Left ventricle myocardium inferior (tissue), 1 donor: ENCODE data around the gene DLG2. TPM values are rescaled to one million over a fixed set of nuclear protein-coding genes. Genes with fewer than 3 reads are reported as not detected.

Experiments used
- DNase-seq: peaks from one replicate; pipeline ENCODE4 v3.0.0-alpha.2; 2020
- H3K27ac ChIP-seq: fragments of 200-600 bp; replicated peaks from 2 replicates; pipeline ENCODE4 v1.8.0; 2021
- H3K27me3 ChIP-seq: fragments of 200-600 bp; 2 replicates; pipeline ENCODE4 v1.8.0; 2021; ENCODE audit warnings: low read depth
- H3K36me3 ChIP-seq: fragments of 200-600 bp; 2 replicates; pipeline ENCODE4 v1.8.0; 2021
- H3K4me1 ChIP-seq: fragments of 200-600 bp; 2 replicates; pipeline ENCODE4 v1.8.0; 2021
- H3K4me3 ChIP-seq: fragments of 200-600 bp; 2 replicates; pipeline ENCODE4 v1.8.0; 2021; ENCODE audit warnings: mild to moderate bottlenecking, moderate library complexity
- H3K9me3 ChIP-seq: fragments of 200-600 bp; replicated peaks from 2 replicates; pipeline ENCODE4 v1.8.0; 2021
- CTCF ChIP-seq: fragments of 200-600 bp; IDR thresholded peaks from 2 replicates; pipeline ENCODE4 v1.8.0; 2021; ENCODE audit warnings: antibody characterized with exemption, mild to moderate bottlenecking, borderline replicate concordance
- intact Hi-C: fragments of 100-400 bp; cut with micrococcal nuclease; formaldehyde crosslinking; loops from one replicate; pipeline ENCODE4 v1.11.0; 2022
- total RNA-seq: library from RNA; stranded (reverse); fragmentation: NEBNext Ultra II Directional; extraction: Animal tissue kit (Norgen Biotek cat#: 25700); gene quantifications from one replicate; pipeline ENCODE4 v1.2.1, GENCODE V29; 2021
- donor health status: DM: no; HTN: yes; CAD: no; lungs with severe emphysema.

DLG2 gene
- total RNA-seq, 1 donor from 2014 or later, result 6.5 TPM

GRCh38 chr11:84103096-84103495, 1524.0 kb downstream of the DLG2 start:
- Histone ChIP-seq H3K27me3 (no peaks in the 10 kb centered on the region), H3K4me1 (no peaks in the 10 kb centered on the region), H3K36me3 (no peaks in the 10 kb centered on the region), H3K4me3 (no peak overlapping the region), H3K9me3 (peaks cover 6% of the 10 kb centered on the region), H3K27ac (no peak overlapping the region)
- TF ChIP-seq CTCF, result no peak
- DNase-seq, result no peak
- intact Hi-C loops, result no loop called here

GRCh38 chr11:84097186-84097585, 1530.0 kb downstream of the DLG2 start:
- Histone ChIP-seq H3K4me3 (no peak overlapping the region), H3K4me1 (no peaks in the 10 kb centered on the region), H3K27me3 (no peaks in the 10 kb centered on the region), H3K9me3 (no peaks in the 10 kb centered on the region), H3K27ac (no peak overlapping the region), H3K36me3 (no peaks in the 10 kb centered on the region)
- no peak for TF ChIP-seq CTCF
- no peak for DNase-seq
- intact Hi-C loops, result no loop called here

GRCh38 chr11:84091212-84091986, 1535.7 kb downstream of the DLG2 start:
- intact Hi-C loops, result no loop called here
- DNase-seq, result no peak
- Histone ChIP-seq H3K9me3 (peaks cover 5% of the 10 kb centered on the region), H3K27me3 (no peaks in the 10 kb centered on the region), H3K4me3 (no peak overlapping the region), H3K27ac (no peak overlapping the region), H3K36me3 (no peaks in the 10 kb centered on the region), H3K4me1 (no peaks in the 10 kb centered on the region)
- TF ChIP-seq CTCF, result no peak

- no peak for DNase-seq
- H3K27me3 ChIP-seq, result no peaks in the 10 kb centered on the region
- intact Hi-C loops, result no loop called here
- H3K36me3 ChIP-seq, result no peaks in the 10 kb centered on the region
- peaks cover 5% of the 10 kb centered on the region for H3K9me3 ChIP-seq
- no peak overlapping the region for H3K27ac ChIP-seq
- TF ChIP-seq CTCF, result no peak
- H3K4me1 ChIP-seq, result no peaks in the 10 kb centered on the region
- no peak overlapping the region for H3K4me3 ChIP-seq
Measured at GRCh38 chr11:84089072-84090057, 1537.8 kb downstream of the DLG2 start.

GRCh38 chr11:84071851-84072250, 1555.3 kb downstream of the DLG2 start:
- Histone ChIP-seq H3K9me3 (no peaks in the 10 kb centered on the region), H3K4me3 (no peak overlapping the region), H3K27me3 (no peaks in the 10 kb centered on the region), H3K27ac (no peak overlapping the region), H3K4me1 (no peaks in the 10 kb centered on the region), H3K36me3 (no peaks in the 10 kb centered on the region)
- intact Hi-C loops, result no loop called here
- no peak for TF ChIP-seq CTCF
- no peak for DNase-seq
